ENCODE measurements around the gene AFMID. TPM values are rescaled to one million over a fixed set of nuclear protein-coding genes. Genes with fewer than 3 reads are reported as not detected.
"Not testable (repeated sequence)": the region's sequence is repeated elsewhere in the genome, so short reads cannot be mapped to it uniquely, and the experiment has no call there.

Gene AFMID
- total RNA-seq, 1 donor from 2014 or later = 38.6 TPM

DNA sequence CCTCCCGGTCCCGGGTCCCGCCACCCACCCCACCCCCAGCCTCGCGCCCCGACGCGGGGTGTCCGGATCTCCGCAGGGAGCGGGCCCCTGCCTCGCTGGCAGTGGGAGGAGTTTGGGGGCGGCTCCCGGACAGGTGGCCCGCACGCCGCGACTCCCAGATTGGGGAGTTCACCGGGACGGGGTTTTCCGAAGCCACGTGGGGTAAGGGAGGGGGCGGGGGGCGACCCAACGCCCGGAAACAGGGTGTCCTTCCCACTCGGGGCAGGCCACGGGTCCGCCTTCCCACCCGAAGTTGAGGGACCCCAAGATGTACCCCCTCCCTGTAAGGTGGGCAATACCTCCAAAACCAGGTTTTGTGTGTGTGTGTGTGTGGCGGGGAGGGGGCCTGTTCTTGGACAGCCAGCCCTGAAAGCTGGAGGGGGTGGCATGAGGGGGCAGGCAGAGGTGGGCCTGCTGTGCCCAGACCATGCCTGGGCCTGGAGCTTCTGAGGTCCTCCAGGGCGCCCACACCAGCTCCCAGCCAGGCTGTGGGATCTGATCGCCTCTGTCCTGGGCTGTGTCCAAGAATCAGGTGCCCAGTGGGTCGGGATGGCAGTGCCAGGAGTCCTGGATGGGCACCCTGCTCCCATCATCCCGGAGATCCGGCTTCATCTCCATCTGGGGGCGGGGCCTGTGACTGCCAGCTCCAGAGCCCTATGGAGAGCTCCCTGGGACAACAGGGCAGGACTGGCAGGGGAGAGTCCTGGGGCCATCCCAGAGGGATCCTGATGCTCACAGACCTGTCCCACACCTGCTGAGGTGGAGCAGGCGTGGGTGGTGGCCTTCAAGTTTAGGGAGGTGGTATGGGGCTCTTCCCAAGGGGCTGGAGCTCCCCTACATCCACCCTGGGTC lies 18.0 kb upstream of the AFMID start:
- Histone ChIP-seq H3K9me3 (no peaks in the 10 kb centered on the region), H3K27me3 (ENCODE audit: low read depth) (no peaks in the 10 kb centered on the region), H3K27ac (peak overlapping the region; percentile 86), H3K4me1 (peaks cover 57% of the 10 kb centered on the region), H3K36me3 (peaks cover 26% of the 10 kb centered on the region), H3K4me3 (peak overlapping the region; percentile 90)
- peak; percentile 40 to 67 for ATAC-seq
- intact Hi-C loops (cut with DNase I) = no loop called here
- DNase-seq = peak; percentile 76
- TF ChIP-seq, protein P1, sequence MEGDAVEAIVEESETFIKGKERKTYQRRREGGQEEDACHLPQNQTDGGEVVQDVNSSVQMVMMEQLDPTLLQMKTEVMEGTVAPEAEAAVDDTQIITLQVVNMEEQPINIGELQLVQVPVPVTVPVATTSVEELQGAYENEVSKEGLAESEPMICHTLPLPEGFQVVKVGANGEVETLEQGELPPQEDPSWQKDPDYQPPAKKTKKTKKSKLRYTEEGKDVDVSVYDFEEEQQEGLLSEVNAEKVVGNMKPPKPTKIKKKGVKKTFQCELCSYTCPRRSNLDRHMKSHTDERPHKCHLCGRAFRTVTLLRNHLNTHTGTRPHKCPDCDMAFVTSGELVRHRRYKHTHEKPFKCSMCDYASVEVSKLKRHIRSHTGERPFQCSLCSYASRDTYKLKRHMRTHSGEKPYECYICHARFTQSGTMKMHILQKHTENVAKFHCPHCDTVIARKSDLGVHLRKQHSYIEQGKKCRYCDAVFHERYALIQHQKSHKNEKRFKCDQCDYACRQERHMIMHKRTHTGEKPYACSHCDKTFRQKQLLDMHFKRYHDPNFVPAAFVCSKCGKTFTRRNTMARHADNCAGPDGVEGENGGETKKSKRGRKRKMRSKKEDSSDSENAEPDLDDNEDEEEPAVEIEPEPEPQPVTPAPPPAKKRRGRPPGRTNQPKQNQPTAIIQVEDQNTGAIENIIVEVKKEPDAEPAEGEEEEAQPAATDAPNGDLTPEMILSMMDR (IDR thresholded peaks at IDR 0.05) = no peak

DNA sequence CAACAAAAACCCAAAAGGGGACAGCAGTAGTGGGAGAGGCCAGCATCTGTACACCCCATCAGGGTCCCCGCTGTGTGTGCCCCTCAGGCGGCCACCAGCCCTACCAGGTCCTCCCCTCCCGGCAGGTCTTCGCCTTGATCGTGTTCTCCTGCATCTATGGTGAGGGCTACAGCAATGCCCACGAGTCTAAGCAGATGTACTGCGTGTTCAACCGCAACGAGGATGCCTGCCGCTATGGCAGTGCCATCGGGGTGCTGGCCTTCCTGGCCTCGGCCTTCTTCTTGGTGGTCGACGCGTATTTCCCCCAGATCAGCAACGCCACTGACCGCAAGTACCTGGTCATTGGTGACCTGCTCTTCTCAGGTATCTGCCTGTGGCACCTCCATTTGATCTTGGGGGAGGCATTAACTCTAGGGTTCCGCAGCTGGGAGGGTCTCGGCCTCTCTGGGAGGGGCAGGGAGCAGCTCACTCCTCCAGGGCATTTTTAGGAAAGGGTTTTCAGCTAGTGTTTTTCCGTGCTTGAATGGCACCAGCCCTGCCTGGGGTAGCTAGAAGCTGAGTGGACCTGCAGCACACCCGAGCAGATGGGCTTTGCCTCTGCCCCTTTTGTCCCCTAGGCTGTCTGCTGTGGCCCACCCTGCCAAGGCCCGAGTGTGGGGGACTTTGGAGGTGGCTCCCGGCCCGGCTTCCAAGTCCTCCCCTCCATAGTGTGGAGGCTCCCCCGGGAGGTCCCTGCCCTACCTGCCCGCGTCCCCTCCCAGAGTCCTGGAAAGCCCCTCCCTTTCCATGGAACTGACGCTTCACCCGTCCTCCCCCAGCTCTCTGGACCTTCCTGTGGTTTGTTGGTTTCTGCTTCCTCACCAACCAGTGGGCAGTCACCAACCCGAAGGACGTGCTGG lies 16.2 kb upstream of the AFMID start:
- Histone ChIP-seq H3K27ac (peak overlapping the region; percentile 85), H3K4me1 (peaks cover 74% of the 10 kb centered on the region), H3K9me3 (no peaks in the 10 kb centered on the region), H3K36me3 (peaks cover 26% of the 10 kb centered on the region), H3K27me3 (ENCODE audit: low read depth) (no peaks in the 10 kb centered on the region), H3K4me3 (no peak overlapping the region)
- ATAC-seq (no peak), DNase-seq (no peak)
- TF ChIP-seq, protein P1 (IDR thresholded peaks at IDR 0.05) = no peak
- intact Hi-C loops (cut with DNase I) = loop anchor here (10.0 kb wide), 1 partner anchor 46 kb away; the partner anchor contains the start of gene TMC6

DNA sequence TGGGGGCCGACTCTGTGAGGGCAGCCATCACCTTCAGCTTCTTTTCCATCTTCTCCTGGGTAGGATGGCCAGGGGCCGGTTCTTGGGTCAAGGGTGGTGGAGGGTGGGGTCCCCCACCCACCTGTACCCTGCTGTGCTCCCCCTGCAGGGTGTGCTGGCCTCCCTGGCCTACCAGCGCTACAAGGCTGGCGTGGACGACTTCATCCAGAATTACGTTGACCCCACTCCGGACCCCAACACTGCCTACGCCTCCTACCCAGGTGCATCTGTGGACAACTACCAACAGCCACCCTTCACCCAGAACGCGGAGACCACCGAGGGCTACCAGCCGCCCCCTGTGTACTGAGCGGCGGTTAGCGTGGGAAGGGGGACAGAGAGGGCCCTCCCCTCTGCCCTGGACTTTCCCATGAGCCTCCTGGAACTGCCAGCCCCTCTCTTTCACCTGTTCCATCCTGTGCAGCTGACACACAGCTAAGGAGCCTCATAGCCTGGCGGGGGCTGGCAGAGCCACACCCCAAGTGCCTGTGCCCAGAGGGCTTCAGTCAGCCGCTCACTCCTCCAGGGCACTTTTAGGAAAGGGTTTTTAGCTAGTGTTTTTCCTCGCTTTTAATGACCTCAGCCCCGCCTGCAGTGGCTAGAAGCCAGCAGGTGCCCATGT lies 15.4 kb upstream of the AFMID start:
- H3K27me3 ChIP-seq (ENCODE audit: low read depth); ATAC-seq; H3K9me3 ChIP-seq; DNase-seq: not testable (repeated sequence)
- Histone ChIP-seq H3K27ac (peak overlapping the region; percentile 85), H3K4me3 (peak overlapping the region; percentile 13), H3K36me3 (peaks cover 26% of the 10 kb centered on the region), H3K4me1 (peaks cover 82% of the 10 kb centered on the region)
- intact Hi-C loops (cut with DNase I) = loop anchor here (10.0 kb wide), 1 partner anchor 47 kb away; the partner anchor contains the start of gene TMC6

DNA sequence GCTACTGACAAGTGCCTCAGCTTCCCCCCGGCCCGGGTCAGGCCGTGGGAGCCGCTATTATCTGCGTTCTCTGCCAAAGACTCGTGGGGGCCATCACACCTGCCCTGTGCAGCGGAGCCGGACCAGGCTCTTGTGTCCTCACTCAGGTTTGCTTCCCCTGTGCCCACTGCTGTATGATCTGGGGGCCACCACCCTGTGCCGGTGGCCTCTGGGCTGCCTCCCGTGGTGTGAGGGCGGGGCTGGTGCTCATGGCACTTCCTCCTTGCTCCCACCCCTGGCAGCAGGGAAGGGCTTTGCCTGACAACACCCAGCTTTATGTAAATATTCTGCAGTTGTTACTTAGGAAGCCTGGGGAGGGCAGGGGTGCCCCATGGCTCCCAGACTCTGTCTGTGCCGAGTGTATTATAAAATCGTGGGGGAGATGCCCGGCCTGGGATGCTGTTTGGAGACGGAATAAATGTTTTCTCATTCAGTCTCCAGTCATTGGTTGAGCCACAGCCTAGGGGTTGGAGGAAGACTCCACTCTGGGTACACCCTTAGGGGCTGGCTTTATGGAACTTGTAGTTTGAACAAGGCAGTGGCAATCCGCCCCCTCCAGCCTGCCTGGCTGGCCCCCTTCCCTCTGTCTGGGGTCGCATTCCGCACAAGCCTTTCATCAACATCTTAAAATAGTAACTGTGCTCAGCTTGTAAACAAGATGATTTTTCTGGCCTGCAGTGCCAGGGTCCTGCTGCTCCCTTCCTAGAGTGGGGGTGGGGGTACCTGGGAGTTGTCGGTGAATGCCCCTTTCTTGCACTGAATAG lies 14.7 kb upstream of the AFMID start:
- Histone ChIP-seq H3K4me3 (peak overlapping the region; percentile 13), H3K36me3 (peaks cover 26% of the 10 kb centered on the region), H3K9me3 (no peaks in the 10 kb centered on the region), H3K4me1 (peaks cover 88% of the 10 kb centered on the region), H3K27ac (peak overlapping the region; percentile 85), H3K27me3 (ENCODE audit: low read depth) (no peaks in the 10 kb centered on the region)
- TF ChIP-seq, protein P1 (IDR thresholded peaks at IDR 0.05) = no peak
- peak; percentile 87 for DNase-seq
- intact Hi-C loops (cut with DNase I) = loop anchor here (10.0 kb wide), 1 partner anchor 48 kb away; the partner anchor contains the start of gene TMC6
- ATAC-seq = peak in 1 of 2 donors; percentile 28

DNA sequence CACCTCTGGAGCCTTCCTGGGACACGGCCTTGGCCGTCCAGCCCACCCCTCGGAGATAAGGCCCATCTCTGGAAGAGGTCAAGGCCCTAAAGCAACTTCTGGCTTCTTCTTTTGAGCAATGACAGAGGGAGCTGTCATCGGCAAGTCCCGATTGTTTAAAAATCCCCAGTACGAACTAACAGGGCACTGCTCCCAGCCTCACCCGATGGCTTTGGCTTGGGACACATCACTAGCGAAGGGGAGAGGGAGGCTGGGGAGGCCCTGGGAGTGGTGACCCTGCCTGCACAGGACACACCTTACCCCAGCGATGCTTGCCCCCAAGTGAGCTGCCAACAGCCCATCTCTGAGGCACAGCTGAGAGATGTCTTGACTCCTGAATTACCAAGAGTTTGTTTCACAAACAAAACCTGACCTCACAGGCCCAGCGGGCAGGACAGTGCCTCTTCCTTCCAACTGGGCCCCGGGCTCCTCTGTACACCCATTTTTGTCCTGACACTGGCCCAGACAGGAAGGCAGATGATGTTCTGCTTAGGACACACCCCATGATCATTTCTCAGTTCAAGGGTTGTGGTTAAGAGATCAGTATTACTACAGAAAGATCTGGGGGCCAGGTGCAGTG lies 14.0 kb upstream of the AFMID start:
- Histone ChIP-seq H3K4me1 (peaks cover 84% of the 10 kb centered on the region), H3K9me3 (no peaks in the 10 kb centered on the region), H3K4me3 (no peak overlapping the region), H3K36me3 (peaks cover 26% of the 10 kb centered on the region), H3K27me3 (ENCODE audit: low read depth) (no peaks in the 10 kb centered on the region), H3K27ac (peak overlapping the region; percentile 85)
- intact Hi-C loops (cut with DNase I) = loop anchor here (10.0 kb wide), 1 partner anchor 48 kb away; the partner anchor contains the start of gene TMC6
- DNase-seq (peak; percentile 62), ATAC-seq (no peak)
- TF ChIP-seq, protein P1 (IDR thresholded peaks at IDR 0.05) = no peak

All from lower lobe of right lung (tissue), 2 donors.